ENCODE measurements around the gene SRPK2.

SRPK2 gene

GRCh38 chr7:105088456-105088855 lies 300.3 kb downstream of the SRPK2 start:
- ATAC-seq (replicated peaks; ENCODE audit: extremely low read depth, poor library complexity, severe bottlenecking) = no peak
- H3K4me3 Mint-ChIP-seq = no peak overlapping the region

GRCh38 chr7:105087981-105088380 lies 300.7 kb downstream of the SRPK2 start:
- Mint-ChIP-seq H3K27me3 (no peaks in the 10 kb centered on the region), H3K9me3 (no peaks in the 10 kb centered on the region), H3K36me3 (ENCODE audit: insufficient read depth) (peaks cover 56% of the 10 kb centered on the region), H3K4me1 (peaks cover 20% of the 10 kb centered on the region), H3K4me3 (no peak overlapping the region), H3K27ac (ENCODE audit: low read depth) (peak overlapping the region; percentile 51)
- DNase-seq (ENCODE audit: low spot score in 2 of 2) = no peak
- ATAC-seq (replicated peaks; ENCODE audit: extremely low read depth, poor library complexity, severe bottlenecking) = no peak

More at GRCh38 chr7:105088456-105088855, 300.3 kb downstream of the SRPK2 start:
- Mint-ChIP-seq H3K36me3 (ENCODE audit: insufficient read depth) (peaks cover 58% of the 10 kb centered on the region), H3K9me3 (no peaks in the 10 kb centered on the region), H3K27me3 (no peaks in the 10 kb centered on the region), H3K4me1 (peaks cover 17% of the 10 kb centered on the region), H3K27ac (ENCODE audit: low read depth) (no peak overlapping the region)
- DNase-seq (ENCODE audit: low spot score in 2 of 2) = no peak

- no peak for ATAC-seq (replicated peaks; ENCODE audit: extremely low read depth, poor library complexity, severe bottlenecking)
- H3K9me3 Mint-ChIP-seq = no peaks in the 10 kb centered on the region
- no peak overlapping the region for H3K27ac Mint-ChIP-seq (ENCODE audit: low read depth)
- peaks cover 29% of the 10 kb centered on the region for H3K4me1 Mint-ChIP-seq
- H3K4me3 Mint-ChIP-seq = no peak overlapping the region
- no peaks in the 10 kb centered on the region for H3K27me3 Mint-ChIP-seq
- H3K36me3 Mint-ChIP-seq (ENCODE audit: insufficient read depth) = peaks cover 61% of the 10 kb centered on the region
- no peak for DNase-seq (ENCODE audit: low spot score in 2 of 2)
These were observed 301.9 kb downstream of the SRPK2 start for GRCh38 chr7:105086850-105087249.

GRCh38 chr7:105084581-105084980 lies 304.1 kb downstream of the SRPK2 start:
- DNase-seq (ENCODE audit: low spot score in 2 of 2) = no peak
- Mint-ChIP-seq H3K4me3 (no peak overlapping the region), H3K4me1 (peaks cover 29% of the 10 kb centered on the region), H3K27ac (ENCODE audit: low read depth) (no peak overlapping the region), H3K9me3 (no peaks in the 10 kb centered on the region), H3K27me3 (no peaks in the 10 kb centered on the region), H3K36me3 (ENCODE audit: insufficient read depth) (peaks cover 70% of the 10 kb centered on the region)
- ATAC-seq (replicated peaks; ENCODE audit: extremely low read depth, poor library complexity, severe bottlenecking) = no peak

GRCh38 chr7:105079348-105079747 lies 309.4 kb downstream of the SRPK2 start:
- ATAC-seq (replicated peaks; ENCODE audit: extremely low read depth, poor library complexity, severe bottlenecking) (no peak), DNase-seq (ENCODE audit: low spot score in 2 of 2) (no peak)
- no peak overlapping the region for H3K4me3 Mint-ChIP-seq
- peaks cover 91% of the 10 kb centered on the region for H3K36me3 Mint-ChIP-seq (ENCODE audit: insufficient read depth)
- H3K27me3 Mint-ChIP-seq = no peaks in the 10 kb centered on the region
- peaks cover 32% of the 10 kb centered on the region for H3K4me1 Mint-ChIP-seq
- H3K9me3 Mint-ChIP-seq = no peaks in the 10 kb centered on the region
- no peak overlapping the region for H3K27ac Mint-ChIP-seq (ENCODE audit: low read depth)

- H3K9me3 Mint-ChIP-seq = no peaks in the 10 kb centered on the region
- H3K27ac Mint-ChIP-seq (ENCODE audit: low read depth) = no peak overlapping the region
- peaks cover 34% of the 10 kb centered on the region for H3K4me1 Mint-ChIP-seq
- no peak for DNase-seq (ENCODE audit: low spot score in 2 of 2)
- no peaks in the 10 kb centered on the region for H3K27me3 Mint-ChIP-seq
- no peak overlapping the region for H3K4me3 Mint-ChIP-seq
- ATAC-seq (replicated peaks; ENCODE audit: extremely low read depth, poor library complexity, severe bottlenecking) = no peak
- peaks cover 79% of the 10 kb centered on the region for H3K36me3 Mint-ChIP-seq (ENCODE audit: insufficient read depth)
These were observed 315.6 kb downstream of the SRPK2 start for GRCh38 chr7:105073143-105073542.

- Mint-ChIP-seq H3K27ac (ENCODE audit: low read depth) (peak overlapping the region; percentile 16), H3K4me3 (no peak overlapping the region), H3K36me3 (ENCODE audit: insufficient read depth) (peaks cover 65% of the 10 kb centered on the region), H3K27me3 (no peaks in the 10 kb centered on the region), H3K9me3 (no peaks in the 10 kb centered on the region), H3K4me1 (peaks cover 29% of the 10 kb centered on the region)
- ATAC-seq (replicated peaks; ENCODE audit: extremely low read depth, poor library complexity, severe bottlenecking) (no peak), DNase-seq (ENCODE audit: low spot score in 2 of 2) (no peak)
These were observed 319.8 kb downstream of the SRPK2 start for GRCh38 chr7:105068886-105069285.

GRCh38 chr7:105067691-105068090 lies 321.0 kb downstream of the SRPK2 start:
- ATAC-seq (replicated peaks; ENCODE audit: extremely low read depth, poor library complexity, severe bottlenecking) (no peak), DNase-seq (ENCODE audit: low spot score in 2 of 2) (no peak)
- Mint-ChIP-seq H3K27me3 (no peaks in the 10 kb centered on the region), H3K9me3 (no peaks in the 10 kb centered on the region), H3K4me3 (no peak overlapping the region), H3K4me1 (peaks cover 41% of the 10 kb centered on the region), H3K27ac (ENCODE audit: low read depth) (no peak overlapping the region), H3K36me3 (ENCODE audit: insufficient read depth) (peaks cover 72% of the 10 kb centered on the region)
